Left lung (tissue), 10 donors: Measurements from ENCODE around the gene KMT2B. TPM values are rescaled to one million over a fixed set of nuclear protein-coding genes. Genes with fewer than 3 reads are reported as not detected.

ENCODE experiments used
- ATAC-seq: fragments of 200-7000 bp; cut with Tn5 transposase; one replicate; pipeline ENCODE4 v1.9.1; 2020; ENCODE audit warnings: moderate library complexity
- DNase-seq, 4 donors: peaks; one replicate each; pipeline ENCODE4 v3.0.0-alpha.2; 2013 to 2020
- H3K27ac ChIP-seq, 2 donors: fragments of 200-600 bp; sonication (generic) in 1 of 2; one replicate each; pipeline versions ENCODE4 v1.5.0 to v1.8.0; 2020 to 2021
- H3K27me3 ChIP-seq, 2 donors: fragments of 200-600 bp; sonication (generic) in 1 of 2; one replicate each; pipeline versions ENCODE4 v1.5.0 to v1.8.0; 2020 to 2021
- H3K36me3 ChIP-seq, 2 donors: fragments of 200-600 bp; sonication (generic) in 1 of 2; one replicate each; pipeline versions ENCODE4 v1.5.0 to v1.8.0; 2020 to 2021
- H3K4me1 ChIP-seq, 2 donors: fragments of 200-600 bp; one replicate each; pipeline ENCODE4 v1.8.0; 2021
- H3K4me3 ChIP-seq, 2 donors: fragments of 200-600 bp; sonication (generic) in 1 of 2; one replicate each; pipeline versions ENCODE4 v1.5.0 to v1.8.0; 2020 to 2021; ENCODE audit warnings: mild to moderate bottlenecking in 1 of 2
- H3K9me3 ChIP-seq, 2 donors: fragments of 200-600 bp; sonication (generic) in 1 of 2; one replicate each; pipeline versions ENCODE4 v1.5.0 to v1.8.0; 2020 to 2021
- CTCF ChIP-seq, 2 donors: fragments of 200-600 bp; sonication (generic) in 1 of 2; IDR thresholded peaks; one replicate each; pipeline versions ENCODE4 v1.5.0 to v1.8.0; 2021; ENCODE audit warnings: antibody characterized with exemption in 2 of 2
- intact Hi-C, 2 donors: fragments of 100-400 bp; cut with DNase I; formaldehyde crosslinking; loops; one replicate each; pipeline versions ENCODE4 v1.11.2 to v1.14.2; 2022
- polyA plus RNA-seq, 6 donors: library from polyadenylated mRNA; unstranded; fragments of 120-200 nt; gene quantifications; one replicate each; pipeline ENCODE4 v1.2.1, GENCODE V29; 2013; ENCODE audit not compliant: insufficient read length in 6 of 6
- total RNA-seq, 2 donors: library from RNA; stranded (reverse); fragmentation: NEBNext Ultra II Directional; extraction: Animal tissue kit (Norgen Biotek cat#: 25700); gene quantifications; one replicate each; pipeline ENCODE4 v1.2.1, GENCODE V29; 2021
- donor health status: DM: no; HTN: yes; CAD: no.
- donor health status: DM: no; HTN: no; CAD: no.

KMT2B gene
- total and polyA plus RNA-seq, 8 donors: 27.9 to 39.1 (median 33.9) TPM

- DNase-seq (no peak), ATAC-seq (no peak)
- peaks cover 15 to 70% of the 10 kb centered on the region in 2 donors for H3K4me1 ChIP-seq
- peaks cover 0 to under 1% of the 10 kb centered on the region in 2 donors for H3K36me3 ChIP-seq
- no peak for TF ChIP-seq CTCF (IDR thresholded peaks at IDR 0.05)
- intact Hi-C loops: no loop called here
- no peaks in the 10 kb centered on the region for H3K27me3 ChIP-seq
- peak overlapping the region in 1 of 2 donors; percentile 100 for H3K27ac ChIP-seq
- no peaks in the 10 kb centered on the region for H3K9me3 ChIP-seq
- H3K4me3 ChIP-seq: peak overlapping the region in 1 of 2 donors; percentile 88
Observed at GRCh38 chr19:35746531-35746930, 28.7 kb downstream of the KMT2B start.

- H3K36me3 ChIP-seq: peaks cover 0 to 19% of the 10 kb centered on the region in 2 donors
- H3K9me3 ChIP-seq: no peaks in the 10 kb centered on the region
- peaks cover 15 to 52% of the 10 kb centered on the region in 2 donors for H3K4me1 ChIP-seq
- peak within 1 kb of the TSS; percentile 59 to 63 for H3K27ac ChIP-seq
- intact Hi-C loops: no loop called here
- peak in 1 of 2 donors; percentile 51 for TF ChIP-seq CTCF (IDR thresholded peaks at IDR 0.05)
- ATAC-seq (peak; percentile 88), DNase-seq (peak; percentile 99)
- no peaks in the 10 kb centered on the region for H3K27me3 ChIP-seq
- H3K4me3 ChIP-seq: peak within 1 kb of the TSS; percentile 66 to 99
Observed at GRCh38 chr19:35748106-35749020, 30.6 kb downstream of the KMT2B start, which contains the start of gene LIN37. Gene LIN37 (plus strand): TSS chr19:35748576. CDS start chr19:35748725, 149 bp downstream.

- Histone ChIP-seq H3K36me3 (peaks cover 0 to 32% of the 10 kb centered on the region in 2 donors), H3K27ac (no peak overlapping the region), H3K4me3 (no peak overlapping the region), H3K4me1 (peaks cover 10 to 41% of the 10 kb centered on the region in 2 donors), H3K9me3 (no peaks in the 10 kb centered on the region), H3K27me3 (peaks cover 0 to 2% of the 10 kb centered on the region in 2 donors)
- TF ChIP-seq CTCF (IDR thresholded peaks at IDR 0.05): no peak
- ATAC-seq (no peak), DNase-seq (no peak)
- intact Hi-C loops: no loop called here
Observed at GRCh38 chr19:35750167-35750566, 32.4 kb downstream of the KMT2B start.

- no peak for ATAC-seq
- DNase-seq: no peak
- Histone ChIP-seq H3K4me3 (no peak overlapping the region), H3K9me3 (no peaks in the 10 kb centered on the region), H3K36me3 (peaks cover 0 to 40% of the 10 kb centered on the region in 2 donors), H3K4me1 (peaks cover 5 to 46% of the 10 kb centered on the region in 2 donors), H3K27me3 (peaks cover 0 to 21% of the 10 kb centered on the region in 2 donors), H3K27ac (no peak overlapping the region)
- TF ChIP-seq CTCF (IDR thresholded peaks at IDR 0.05): no peak
- intact Hi-C loops: no loop called here
Observed at GRCh38 chr19:35751839-35752745, 34.3 kb downstream of the KMT2B start.
